ENCODE measurements around the gene GOLGA3.

- TF ChIP-seq RAD21 (IDR thresholded peaks at IDR 0.05), result no peak
- TF ChIP-seq CTCF (IDR thresholded peaks at IDR 0.05; ENCODE audit: low read depth, low read length, missing input control), result no peak
These were observed 14.4 kb downstream of the GOLGA3 start for GRCh38 chr12:132814232-132814631.
